Upper lobe of right lung (tissue), 1 donor: ENCODE data around the gene MBD4. TPM values are rescaled to one million over a fixed set of nuclear protein-coding genes. Genes with fewer than 3 reads are reported as not detected.

Source experiments
- ATAC-seq: fragments of 200-7000 bp; cut with Tn5 transposase; one replicate; pipeline ENCODE4 v1.9.1; 2020; ENCODE audit warnings: mild to moderate bottlenecking, moderate library complexity
- DNase-seq: peaks from one replicate; pipeline ENCODE4 v3.0.0-alpha.2; 2020
- H3K27ac ChIP-seq: fragments of 200-600 bp; one replicate; pipeline ENCODE4 v1.8.0; 2022
- H3K27me3 ChIP-seq: fragments of 200-600 bp; one replicate; pipeline ENCODE4 v1.8.0; 2022; ENCODE audit warnings: mild to moderate bottlenecking
- H3K36me3 ChIP-seq: fragments of 200-600 bp; one replicate; pipeline ENCODE4 v1.8.0; 2022
- H3K4me1 ChIP-seq: fragments of 200-600 bp; one replicate; pipeline ENCODE4 v1.8.0; 2022
- H3K4me3 ChIP-seq: fragments of 200-600 bp; one replicate; pipeline ENCODE4 v1.8.0; 2022; ENCODE audit warnings: mild to moderate bottlenecking
- H3K9me3 ChIP-seq: fragments of 200-600 bp; one replicate; pipeline ENCODE4 v1.8.0; 2022
- intact Hi-C: fragments of 100-400 bp; cut with DNase I; formaldehyde crosslinking; loops from one replicate; pipeline ENCODE4 v1.11.0; 2022
- total RNA-seq: library from RNA; stranded (reverse); fragmentation: NEBNext Ultra II Directional; extraction: Animal tissue kit (Norgen Biotek cat#: 25700); gene quantifications from one replicate; pipeline ENCODE4 v1.2.1, GENCODE V29; 2021
- TF ChIP-seq, protein P1 (sequence below): fragments of 200-600 bp; IDR thresholded peaks from one replicate; pipeline ENCODE4 v1.8.0; 2022; ENCODE audit warnings: antibody characterized with exemption
- donor health status: DM: no; HTN: yes; CAD: no; lungs with severe emphysema.

MBD4 gene
- total RNA-seq, 1 donor from 2014 or later: 36.4 TPM

- H3K36me3 ChIP-seq: peaks cover 49% of the 10 kb centered on the region
- DNase-seq (no peak), ATAC-seq (no peak)
- no peak overlapping the region for H3K27ac ChIP-seq
- no peaks in the 10 kb centered on the region for H3K9me3 ChIP-seq
- H3K4me1 ChIP-seq: no peaks in the 10 kb centered on the region
- H3K4me3 ChIP-seq: no peak overlapping the region
- H3K27me3 ChIP-seq: no peaks in the 10 kb centered on the region
- TF ChIP-seq, protein P1, sequence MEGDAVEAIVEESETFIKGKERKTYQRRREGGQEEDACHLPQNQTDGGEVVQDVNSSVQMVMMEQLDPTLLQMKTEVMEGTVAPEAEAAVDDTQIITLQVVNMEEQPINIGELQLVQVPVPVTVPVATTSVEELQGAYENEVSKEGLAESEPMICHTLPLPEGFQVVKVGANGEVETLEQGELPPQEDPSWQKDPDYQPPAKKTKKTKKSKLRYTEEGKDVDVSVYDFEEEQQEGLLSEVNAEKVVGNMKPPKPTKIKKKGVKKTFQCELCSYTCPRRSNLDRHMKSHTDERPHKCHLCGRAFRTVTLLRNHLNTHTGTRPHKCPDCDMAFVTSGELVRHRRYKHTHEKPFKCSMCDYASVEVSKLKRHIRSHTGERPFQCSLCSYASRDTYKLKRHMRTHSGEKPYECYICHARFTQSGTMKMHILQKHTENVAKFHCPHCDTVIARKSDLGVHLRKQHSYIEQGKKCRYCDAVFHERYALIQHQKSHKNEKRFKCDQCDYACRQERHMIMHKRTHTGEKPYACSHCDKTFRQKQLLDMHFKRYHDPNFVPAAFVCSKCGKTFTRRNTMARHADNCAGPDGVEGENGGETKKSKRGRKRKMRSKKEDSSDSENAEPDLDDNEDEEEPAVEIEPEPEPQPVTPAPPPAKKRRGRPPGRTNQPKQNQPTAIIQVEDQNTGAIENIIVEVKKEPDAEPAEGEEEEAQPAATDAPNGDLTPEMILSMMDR: no peak
- intact Hi-C loops: no loop called here
Observed at GRCh38 chr3:129474984-129475804, 35.4 kb upstream of the MBD4 start.

GRCh38 chr3:129473769-129474152 is 34.0 kb upstream of the MBD4 start:
- intact Hi-C loops: no loop called here
- Histone ChIP-seq H3K4me1 (no peaks in the 10 kb centered on the region), H3K27me3 (no peaks in the 10 kb centered on the region), H3K36me3 (peaks cover 47% of the 10 kb centered on the region), H3K4me3 (no peak overlapping the region), H3K9me3 (no peaks in the 10 kb centered on the region), H3K27ac (no peak overlapping the region)
- no peak for ATAC-seq
- TF ChIP-seq, protein P1: no peak
- DNase-seq: no peak

GRCh38 chr3:129473067-129473768 is 33.5 kb upstream of the MBD4 start:
- H3K9me3 ChIP-seq: no peaks in the 10 kb centered on the region
- TF ChIP-seq, protein P1: no peak
- intact Hi-C loops: no loop called here
- H3K27ac ChIP-seq: no peak overlapping the region
- no peak overlapping the region for H3K4me3 ChIP-seq
- peaks cover 41% of the 10 kb centered on the region for H3K36me3 ChIP-seq
- no peaks in the 10 kb centered on the region for H3K27me3 ChIP-seq
- no peaks in the 10 kb centered on the region for H3K4me1 ChIP-seq
- DNase-seq: no peak
- ATAC-seq: no peak

GRCh38 chr3:129470861-129471260 is 31.1 kb upstream of the MBD4 start:
- Histone ChIP-seq H3K9me3 (no peaks in the 10 kb centered on the region), H3K4me1 (no peaks in the 10 kb centered on the region), H3K27me3 (no peaks in the 10 kb centered on the region), H3K4me3 (no peak overlapping the region), H3K27ac (no peak overlapping the region), H3K36me3 (peaks cover 22% of the 10 kb centered on the region)
- ATAC-seq (no peak), DNase-seq (no peak)
- TF ChIP-seq, protein P1: no peak
- intact Hi-C loops: no loop called here

GRCh38 chr3:129469026-129469425 is 29.3 kb upstream of the MBD4 start:
- Histone ChIP-seq H3K27me3 (no peaks in the 10 kb centered on the region), H3K27ac (no peak overlapping the region), H3K9me3 (no peaks in the 10 kb centered on the region), H3K4me3 (no peak overlapping the region), H3K4me1 (no peaks in the 10 kb centered on the region), H3K36me3 (peaks cover 18% of the 10 kb centered on the region)
- TF ChIP-seq, protein P1: no peak
- intact Hi-C loops: no loop called here
- DNase-seq: no peak
- ATAC-seq: peak; percentile 51
